GM12878 (cell line): ENCODE data around the gene OCA2. TPM values are rescaled to one million over a fixed set of nuclear protein-coding genes. Genes with fewer than 3 reads are reported as not detected.

Experiments
- ATAC-seq: fragments of 200-7000 bp; cut with Tn5 transposase; 3 replicates; pipeline ENCODE4 v1.9.1; 2020; ENCODE audit warnings: mild to moderate bottlenecking, moderate library complexity
- BruUV-seq: library from RNA; stranded (reverse); fragments of 400-500 nt; replicated peaks from 2 replicates; lab custom pipeline; 2021; lab: Mats Ljungman, UMichigan
- CTCF ChIA-PET: fragments of 300-600 bp; sonication (Branson Sonifier 250); formaldehyde crosslinking; extraction: SDS; loops from one replicate; lab custom pipeline; 2021; ENCODE audit warnings: inconsistent platforms; lab: Yijun Ruan, JAX
- POLR2A ChIA-PET: fragments of 350-600 bp; formaldehyde crosslinking; extraction: SDS; loops from one replicate; lab custom pipeline; 2021; ENCODE audit warnings: inconsistent platforms; lab: Charles Lee
- RAD21 ChIA-PET: fragments of 300-600 bp; sonication (Branson Sonifier 250); formaldehyde crosslinking; loops from one replicate; lab custom pipeline; 2023; ENCODE audit warnings: antibody characterized with exemption; ENCODE audit not compliant: unreplicated experiment; lab: Charles Lee
- SMC1A ChIA-PET: fragments of 300-600 bp; sonication (Branson Sonifier 250); formaldehyde crosslinking; loops from one replicate; lab custom pipeline; 2023; ENCODE audit not compliant: unreplicated experiment, uncharacterized antibody; lab: Charles Lee
- DNase-seq: peaks from one replicate; pipeline ENCODE4 v3.0.0-alpha.2; 2011; ENCODE audit warnings: low read depth, low spot score
- FAIRE-seq: peaks from 3 replicates; lab custom pipeline; 2011; peaks lifted over from hg19 to GRCh38; lab: Jason Lieb, UNC
- H2AFZ ChIP-seq: 2 replicates; pipeline ENCODE4 v1.6.0; 2011; ENCODE audit warnings: low read depth, low read length, control low read depth; ENCODE audit not compliant: control insufficient read depth
- H3K27ac ChIP-seq: 2 replicates; pipeline ENCODE4 v1.5.1; 2011; ENCODE audit warnings: control low read depth; ENCODE audit not compliant: control insufficient read depth, insufficient read depth
- H3K27me3 ChIP-seq, 2 experiments: replicated peaks in 1 of 2; 2 replicates each; pipeline versions ENCODE4 v1.6.0 to v1.6.1; 2011; ENCODE audit warnings: low read length in 1 of 2; ENCODE audit not compliant: control insufficient read depth in 2 of 2, insufficient read depth in 2 of 2
- H3K36me3 ChIP-seq, 2 experiments: 2 replicates each; pipeline ENCODE4 v1.5.1; 2011; ENCODE audit warnings: low read length in 1 of 2; ENCODE audit not compliant: control insufficient read depth in 2 of 2, insufficient read depth in 2 of 2
- H3K4me1 ChIP-seq: 2 replicates; pipeline ENCODE4 v1.6.1; 2011; ENCODE audit warnings: mild to moderate bottlenecking, low read length, moderate library complexity, mixed read lengths; ENCODE audit not compliant: control insufficient read depth, insufficient read depth
- H3K4me2 ChIP-seq: 2 replicates; pipeline ENCODE4 v1.6.0; 2011; ENCODE audit warnings: control low read depth; ENCODE audit not compliant: control insufficient read depth, insufficient read depth
- H3K4me3 ChIP-seq: fragments of 200-600 bp; sonication (generic); 2 replicates; pipeline ENCODE4 v1.5.1; 2016
- H3K79me2 ChIP-seq: 2 replicates; pipeline ENCODE4 v1.6.0; 2011; ENCODE audit warnings: low read length; ENCODE audit not compliant: control insufficient read depth, insufficient read depth
- H3K9ac ChIP-seq: 2 replicates; pipeline ENCODE4 v1.8.0; 2011; ENCODE audit warnings: low read length, control low read depth, mixed read lengths; ENCODE audit not compliant: control insufficient read depth, insufficient read depth
- H3K9me3 ChIP-seq: replicated peaks from 3 replicates; pipeline ENCODE4 v1.5.1; 2011; ENCODE audit warnings: mild to moderate bottlenecking, low read length; ENCODE audit not compliant: control insufficient read depth, insufficient read depth
- H4K20me1 ChIP-seq: 2 replicates; pipeline ENCODE4 v1.6.0; 2011; ENCODE audit not compliant: control insufficient read depth, insufficient read depth
- BACH1 ChIP-seq: fragments of 450-650 bp; IDR thresholded peaks from 2 replicates; pipeline ENCODE4 v1.6.1; 2017; ENCODE audit warnings: mild to moderate bottlenecking, borderline replicate concordance
- BMI1 ChIP-seq: fragments of 450-650 bp; IDR thresholded peaks from 2 replicates; pipeline ENCODE4 v1.6.1; 2016; ENCODE audit warnings: mild to moderate bottlenecking, moderate library complexity, borderline replicate concordance
- BRCA1 ChIP-seq: IDR thresholded peaks from 2 replicates; pipeline ENCODE4 v1.6.1; 2011; ENCODE audit warnings: low read depth, low read length, improper control_type of control experiment
- ESRRA ChIP-seq: IDR thresholded peaks from 2 replicates; pipeline ENCODE4 v1.6.1; 2012; ENCODE audit warnings: mild to moderate bottlenecking, low read length, improper control_type of control experiment
- MEF2A ChIP-seq: IDR thresholded peaks from 2 replicates; pipeline ENCODE4 v1.6.1; 2011; ENCODE audit warnings: low read depth, mild to moderate bottlenecking, low read length, moderate library complexity; ENCODE audit not compliant: insufficient read depth
- NR2C1 ChIP-seq: fragments of 450-650 bp; IDR thresholded peaks from 2 replicates; pipeline ENCODE4 v1.6.1; 2017; ENCODE audit warnings: antibody characterized with exemption, mild to moderate bottlenecking, moderate library complexity
- POLR2AphosphoS2 ChIP-seq: IDR thresholded peaks from 2 replicates; pipeline ENCODE4 v1.6.1; 2011; ENCODE audit warnings: low read depth, mild to moderate bottlenecking, low read length, improper control_type of control experiment, moderate library complexity
- TAF1 ChIP-seq: IDR thresholded peaks from 2 replicates; pipeline ENCODE4 v1.6.1; 2011; ENCODE audit warnings: mild to moderate bottlenecking, low read depth, low read length, borderline replicate concordance
- WGBS: methylation state at CpG from one replicate; pipeline ENCODE4 v1.1.6; 2016; ENCODE audit warnings: low lambda C conversion rate; ENCODE audit not compliant: insufficient replicate concordance, insufficient coverage; ENCODE audit errors: missing lambda C conversion rate; 5-methylcytosine and 5-hydroxymethylcytosine counted together
- in situ Hi-C: fragments of 300-500 bp; cut with MboI; formaldehyde crosslinking; loops from 9 replicates; pipeline ENCODE4 v1.14.3; 2018; ENCODE audit warnings: mixed read lengths
- intact Hi-C: fragments of 100-400 bp; cut with micrococcal nuclease; formaldehyde crosslinking; loops from one replicate; pipeline ENCODE4 v1.14.2; 2022; ENCODE audit not compliant: unreplicated experiment
- polyA plus RNA-seq, 11 experiments: library from polyadenylated mRNA; depleted of rRNA in 4 of 11; unstranded in 6 of 11; stranded (reverse) in 5 of 11; fragments of >200 nt; fragmentation: Nextera tagmentation in 4 of 11; fragmentation: Illumina TruSeq in 1 of 11; extraction: Ambion mirVana in 4 of 11; extraction: Trizol in 1 of 11; gene quantifications; 1 replicate in 1 of 11; 2 replicates in 10 of 11; pipeline versions ENCODE4 v1.2.1 to v1.2.3, GENCODE V29; 2011 to 2016; ENCODE audit warnings: inconsistent platforms in 2 of 11, missing spikeins in 2 of 11, low read depth in 1 of 11
- total RNA-seq, 4 experiments: library from RNA; depleted of rRNA in 3 of 4; stranded (reverse); fragments of >200 nt in 3 of 4; fragmentation: Illumina TruSeq in 1 of 4; extraction: Trizol in 1 of 4; gene quantifications; 2 replicates each; pipeline versions ENCODE4 v1.2.1 to v1.2.3, GENCODE V29; 2013 to 2021
- TF ChIP-seq, protein P1 (sequence below): fragments of 450-650 bp; IDR thresholded peaks from 2 replicates; pipeline ENCODE4 v1.6.1; 2016; ENCODE audit warnings: mild to moderate bottlenecking
- TF ChIP-seq, protein P2 (sequence below): IDR thresholded peaks from 2 replicates; pipeline ENCODE4 v1.6.1; 2012; ENCODE audit warnings: low read length, inconsistent platforms
- TF ChIP-seq, protein P3 (sequence below): fragments of 450-650 bp; formaldehyde crosslinking; IDR thresholded peaks from 2 replicates; pipeline ENCODE4 v1.4.0; 2020; ENCODE audit warnings: mild to moderate bottlenecking, moderate library complexity
- TF ChIP-seq, protein P4 (sequence below): fragments of 450-650 bp; IDR thresholded peaks from 2 replicates; pipeline ENCODE4 v1.6.1; 2018; ENCODE audit warnings: mild to moderate bottlenecking, low read depth, moderate library complexity; ENCODE audit not compliant: partially characterized antibody

Gene OCA2
- total and polyA plus RNA-seq, 10 of the 15 experiments (the other 5 are each of a cell fraction or from before 2014, with no cell fraction given): 0.04 to 1.8 TPM; not detected in 8

DNA sequence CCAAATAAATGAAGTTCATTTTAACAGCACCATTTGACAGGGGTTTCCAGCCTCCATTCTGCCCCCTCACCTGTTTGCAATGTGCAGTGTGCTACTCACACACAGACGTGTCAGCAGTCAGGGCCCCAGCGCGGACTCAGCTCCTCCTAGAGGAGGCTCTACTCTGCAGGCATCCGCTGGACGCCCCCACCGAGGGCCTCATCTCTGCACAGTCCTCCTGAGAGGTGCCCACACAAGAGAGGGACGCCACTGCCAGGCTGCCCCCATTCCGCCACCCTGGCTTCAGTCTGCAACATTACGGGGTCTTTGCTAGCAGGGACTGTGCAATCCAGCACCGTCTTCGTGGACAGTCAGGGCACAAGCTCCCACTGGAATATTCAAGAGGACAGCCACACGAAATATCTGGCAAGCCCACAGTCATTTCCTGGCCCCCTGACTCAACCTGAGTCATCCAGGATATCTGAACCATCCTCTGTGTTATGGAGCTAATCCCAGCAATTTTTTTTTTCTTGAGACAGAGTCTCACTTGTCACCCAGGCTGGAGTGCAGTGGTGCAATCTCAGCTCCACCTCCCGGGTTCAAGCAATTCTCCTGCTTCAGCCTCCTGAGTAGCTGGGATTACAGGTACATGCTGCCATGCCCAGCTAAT is 255.0 kb downstream of the OCA2 start:
- BruUV-seq: no TSS peak
- 37% methylated on average over 13 of the region's 13 CpGs for WGBS
- RAD21 ChIA-PET: no interaction called here
- Histone ChIP-seq H3K4me3 (no peak overlapping the region), H3K27me3 (no peaks in the 10 kb centered on the region), H3K36me3 (no peaks in the 10 kb centered on the region), H3K4me1 (no peaks in the 10 kb centered on the region), H3K79me2 (no peaks in the 10 kb centered on the region), H3K9me3 (no peaks in the 10 kb centered on the region; the same call in 2 of the 3 replicates), H3K9ac (no peak overlapping the region), H2AFZ (no peak overlapping the region), H4K20me1 (no peaks in the 10 kb centered on the region), H3K4me2 (no peak overlapping the region), H3K27ac (no peak overlapping the region)
- no peak for ATAC-seq
- TF ChIP-seq BMI1 (no peak), POLR2AphosphoS2 (no peak), TAF1 (no peak), BRCA1 (no peak), ESRRA (no peak), BACH1 (no peak), MEF2A (no peak), NR2C1 (no peak)
- TF ChIP-seq, protein P1, sequence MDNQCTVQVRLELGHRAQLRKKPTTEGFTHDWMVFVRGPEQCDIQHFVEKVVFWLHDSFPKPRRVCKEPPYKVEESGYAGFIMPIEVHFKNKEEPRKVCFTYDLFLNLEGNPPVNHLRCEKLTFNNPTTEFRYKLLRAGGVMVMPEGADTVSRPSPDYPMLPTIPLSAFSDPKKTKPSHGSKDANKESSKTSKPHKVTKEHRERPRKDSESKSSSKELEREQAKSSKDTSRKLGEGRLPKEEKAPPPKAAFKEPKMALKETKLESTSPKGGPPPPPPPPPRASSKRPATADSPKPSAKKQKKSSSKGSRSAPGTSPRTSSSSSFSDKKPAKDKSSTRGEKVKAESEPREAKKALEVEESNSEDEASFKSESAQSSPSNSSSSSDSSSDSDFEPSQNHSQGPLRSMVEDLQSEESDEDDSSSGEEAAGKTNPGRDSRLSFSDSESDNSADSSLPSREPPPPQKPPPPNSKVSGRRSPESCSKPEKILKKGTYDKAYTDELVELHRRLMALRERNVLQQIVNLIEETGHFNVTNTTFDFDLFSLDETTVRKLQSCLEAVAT: no peak
- TF ChIP-seq, protein P2, sequence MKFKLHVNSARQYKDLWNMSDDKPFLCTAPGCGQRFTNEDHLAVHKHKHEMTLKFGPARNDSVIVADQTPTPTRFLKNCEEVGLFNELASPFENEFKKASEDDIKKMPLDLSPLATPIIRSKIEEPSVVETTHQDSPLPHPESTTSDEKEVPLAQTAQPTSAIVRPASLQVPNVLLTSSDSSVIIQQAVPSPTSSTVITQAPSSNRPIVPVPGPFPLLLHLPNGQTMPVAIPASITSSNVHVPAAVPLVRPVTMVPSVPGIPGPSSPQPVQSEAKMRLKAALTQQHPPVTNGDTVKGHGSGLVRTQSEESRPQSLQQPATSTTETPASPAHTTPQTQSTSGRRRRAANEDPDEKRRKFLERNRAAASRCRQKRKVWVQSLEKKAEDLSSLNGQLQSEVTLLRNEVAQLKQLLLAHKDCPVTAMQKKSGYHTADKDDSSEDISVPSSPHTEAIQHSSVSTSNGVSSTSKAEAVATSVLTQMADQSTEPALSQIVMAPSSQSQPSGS: no peak
- TF ChIP-seq, protein P3, sequence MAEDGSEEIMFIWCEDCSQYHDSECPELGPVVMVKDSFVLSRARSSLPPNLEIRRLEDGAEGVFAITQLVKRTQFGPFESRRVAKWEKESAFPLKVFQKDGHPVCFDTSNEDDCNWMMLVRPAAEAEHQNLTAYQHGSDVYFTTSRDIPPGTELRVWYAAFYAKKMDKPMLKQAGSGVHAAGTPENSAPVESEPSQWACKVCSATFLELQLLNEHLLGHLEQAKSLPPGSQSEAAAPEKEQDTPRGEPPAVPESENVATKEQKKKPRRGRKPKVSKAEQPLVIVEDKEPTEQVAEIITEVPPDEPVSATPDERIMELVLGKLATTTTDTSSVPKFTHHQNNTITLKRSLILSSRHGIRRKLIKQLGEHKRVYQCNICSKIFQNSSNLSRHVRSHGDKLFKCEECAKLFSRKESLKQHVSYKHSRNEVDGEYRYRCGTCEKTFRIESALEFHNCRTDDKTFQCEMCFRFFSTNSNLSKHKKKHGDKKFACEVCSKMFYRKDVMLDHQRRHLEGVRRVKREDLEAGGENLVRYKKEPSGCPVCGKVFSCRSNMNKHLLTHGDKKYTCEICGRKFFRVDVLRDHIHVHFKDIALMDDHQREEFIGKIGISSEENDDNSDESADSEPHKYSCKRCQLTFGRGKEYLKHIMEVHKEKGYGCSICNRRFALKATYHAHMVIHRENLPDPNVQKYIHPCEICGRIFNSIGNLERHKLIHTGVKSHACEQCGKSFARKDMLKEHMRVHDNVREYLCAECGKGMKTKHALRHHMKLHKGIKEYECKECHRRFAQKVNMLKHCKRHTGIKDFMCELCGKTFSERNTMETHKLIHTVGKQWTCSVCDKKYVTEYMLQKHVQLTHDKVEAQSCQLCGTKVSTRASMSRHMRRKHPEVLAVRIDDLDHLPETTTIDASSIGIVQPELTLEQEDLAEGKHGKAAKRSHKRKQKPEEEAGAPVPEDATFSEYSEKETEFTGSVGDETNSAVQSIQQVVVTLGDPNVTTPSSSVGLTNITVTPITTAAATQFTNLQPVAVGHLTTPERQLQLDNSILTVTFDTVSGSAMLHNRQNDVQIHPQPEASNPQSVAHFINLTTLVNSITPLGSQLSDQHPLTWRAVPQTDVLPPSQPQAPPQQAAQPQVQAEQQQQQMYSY: no peak
- TF ChIP-seq, protein P4, sequence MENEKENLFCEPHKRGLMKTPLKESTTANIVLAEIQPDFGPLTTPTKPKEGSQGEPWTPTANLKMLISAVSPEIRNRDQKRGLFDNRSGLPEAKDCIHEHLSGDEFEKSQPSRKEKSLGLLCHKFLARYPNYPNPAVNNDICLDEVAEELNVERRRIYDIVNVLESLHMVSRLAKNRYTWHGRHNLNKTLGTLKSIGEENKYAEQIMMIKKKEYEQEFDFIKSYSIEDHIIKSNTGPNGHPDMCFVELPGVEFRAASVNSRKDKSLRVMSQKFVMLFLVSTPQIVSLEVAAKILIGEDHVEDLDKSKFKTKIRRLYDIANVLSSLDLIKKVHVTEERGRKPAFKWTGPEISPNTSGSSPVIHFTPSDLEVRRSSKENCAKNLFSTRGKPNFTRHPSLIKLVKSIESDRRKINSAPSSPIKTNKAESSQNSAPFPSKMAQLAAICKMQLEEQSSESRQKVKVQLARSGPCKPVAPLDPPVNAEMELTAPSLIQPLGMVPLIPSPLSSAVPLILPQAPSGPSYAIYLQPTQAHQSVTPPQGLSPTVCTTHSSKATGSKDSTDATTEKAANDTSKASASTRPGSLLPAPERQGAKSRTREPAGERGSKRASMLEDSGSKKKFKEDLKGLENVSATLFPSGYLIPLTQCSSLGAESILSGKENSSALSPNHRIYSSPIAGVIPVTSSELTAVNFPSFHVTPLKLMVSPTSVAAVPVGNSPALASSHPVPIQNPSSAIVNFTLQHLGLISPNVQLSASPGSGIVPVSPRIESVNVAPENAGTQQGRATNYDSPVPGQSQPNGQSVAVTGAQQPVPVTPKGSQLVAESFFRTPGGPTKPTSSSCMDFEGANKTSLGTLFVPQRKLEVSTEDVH: no peak
- no peak for DNase-seq
- FAIRE-seq: no peak
- SMC1A ChIA-PET: no interaction called here
- intact Hi-C loops (no loop called here), in situ Hi-C loops (no loop called here)
- POLR2A ChIA-PET: no interaction called here
- CTCF ChIA-PET: no interaction called here
